ENCODE results near the gene KATNB1. TPM values are rescaled to one million over a fixed set of nuclear protein-coding genes. Genes with fewer than 3 reads are reported as not detected.

Gene KATNB1
- 10 to 100 TPM; 11.4 to 27.6 (median 26.1) TPM for total RNA-seq

- H3K9me3 ChIP-seq = no peaks in the 10 kb centered on the region
- WGBS, 2 donors = 1 to 2% methylated on average over 31 to 35 of the region's 35 CpGs
These were observed at the start of gene KATNB1 for GRCh38 chr16:57735755-57736418. Gene KATNB1, plus strand, starts transcription at chr16:57735770. Its CDS starts 1,474 bp downstream, at chr16:57737244.

GRCh38 chr16:57686577-57686976 lies 49.0 kb upstream of the KATNB1 start:
- H3K4me1 ChIP-seq = no peaks in the 10 kb centered on the region
- H3K27ac ChIP-seq = no peak overlapping the region
- H3K9me3 ChIP-seq = no peaks in the 10 kb centered on the region
- no peak for TF ChIP-seq POLR2A (IDR thresholded peaks at IDR 0.05)
- no peak for TF ChIP-seq CTCF (IDR thresholded peaks at IDR 0.05)
- no peaks in the 10 kb centered on the region for H3K27me3 ChIP-seq
- 73 to 75% methylated on average over 4 of the region's 4 CpGs for WGBS, 2 donors
- intact Hi-C loops (cut with DNase I) = no loop called here
- no peak overlapping the region for H3K4me3 ChIP-seq (replicated peaks in 1 of 3)
- H3K36me3 ChIP-seq = no peaks in the 10 kb centered on the region
- DNase-seq = no peak

More at GRCh38 chr16:57735755-57736418, at the start of gene KATNB1:
- no peak for DNase-seq
- Histone ChIP-seq H3K4me3 (replicated peaks in 1 of 3) (peak within 1 kb of the TSS; percentile 52 to 59 (median 58)), H3K36me3 (no peaks in the 10 kb centered on the region), H3K4me1 (peaks cover 20 to 21% of the 10 kb centered on the region in 2 donors), H3K27me3 (no peaks in the 10 kb centered on the region), H3K27ac (peak within 1 kb of the TSS; percentile 56 to 78 (median 59))
- TF ChIP-seq CTCF (IDR thresholded peaks at IDR 0.05) (no peak), POLR2A (IDR thresholded peaks at IDR 0.05) (peak in 1 of 2 donors; percentile 6)
- intact Hi-C loops (cut with DNase I) = no loop called here

- WGBS, 2 donors = 89 to 98% methylated on average over 3 of the region's 3 CpGs
- intact Hi-C loops (cut with DNase I) = no loop called here
- no peaks in the 10 kb centered on the region for H3K27me3 ChIP-seq
- H3K4me1 ChIP-seq = no peaks in the 10 kb centered on the region
- DNase-seq = no peak
- H3K36me3 ChIP-seq = no peaks in the 10 kb centered on the region
- H3K27ac ChIP-seq = no peak overlapping the region
- TF ChIP-seq CTCF (IDR thresholded peaks at IDR 0.05) = no peak
- no peak for TF ChIP-seq POLR2A (IDR thresholded peaks at IDR 0.05)
- no peak overlapping the region for H3K4me3 ChIP-seq (replicated peaks in 1 of 3)
- no peaks in the 10 kb centered on the region for H3K9me3 ChIP-seq
These were observed 48.1 kb upstream of the KATNB1 start for GRCh38 chr16:57687363-57687929.

- Histone ChIP-seq H3K9me3 (no peaks in the 10 kb centered on the region), H3K36me3 (no peaks in the 10 kb centered on the region), H3K27ac (no peak overlapping the region), H3K27me3 (no peaks in the 10 kb centered on the region), H3K4me1 (no peaks in the 10 kb centered on the region), H3K4me3 (replicated peaks in 1 of 3) (no peak overlapping the region)
- intact Hi-C loops (cut with DNase I) = no loop called here
- no peak for DNase-seq
- TF ChIP-seq CTCF (IDR thresholded peaks at IDR 0.05) (no peak), POLR2A (IDR thresholded peaks at IDR 0.05) (no peak)
- 75 to 83% methylated on average over 2 to 4 of the region's 4 CpGs for WGBS, 2 donors
These were observed 47.0 kb upstream of the KATNB1 start for GRCh38 chr16:57688487-57688986.

Data from thyroid gland (tissue), 4 donors.